GM12878 (cell line): ENCODE measurements around the gene CHST5. TPM values are rescaled to one million over a fixed set of nuclear protein-coding genes. Genes with fewer than 3 reads are reported as not detected.

Experiments
- ATAC-seq: fragments of 200-7000 bp; cut with Tn5 transposase; 3 replicates; pipeline ENCODE4 v1.9.1; 2020; ENCODE audit warnings: mild to moderate bottlenecking, moderate library complexity
- BruUV-seq: library from RNA; stranded (reverse); fragments of 400-500 nt; replicated peaks from 2 replicates; lab custom pipeline; 2021; lab: Mats Ljungman, UMichigan
- CTCF ChIA-PET: fragments of 300-600 bp; sonication (Branson Sonifier 250); formaldehyde crosslinking; extraction: SDS; loops from one replicate; lab custom pipeline; 2021; ENCODE audit warnings: inconsistent platforms; lab: Yijun Ruan, JAX
- POLR2A ChIA-PET: fragments of 350-600 bp; formaldehyde crosslinking; extraction: SDS; loops from one replicate; lab custom pipeline; 2021; ENCODE audit warnings: inconsistent platforms; lab: Charles Lee
- RAD21 ChIA-PET: fragments of 300-600 bp; sonication (Branson Sonifier 250); formaldehyde crosslinking; loops from one replicate; lab custom pipeline; 2023; ENCODE audit warnings: antibody characterized with exemption; ENCODE audit not compliant: unreplicated experiment; lab: Charles Lee
- SMC1A ChIA-PET: fragments of 300-600 bp; sonication (Branson Sonifier 250); formaldehyde crosslinking; loops from one replicate; lab custom pipeline; 2023; ENCODE audit not compliant: unreplicated experiment, uncharacterized antibody; lab: Charles Lee
- DNase-seq: peaks from one replicate; pipeline ENCODE4 v3.0.0-alpha.2; 2011; ENCODE audit warnings: low read depth, low spot score
- FAIRE-seq: peaks from 3 replicates; lab custom pipeline; 2011; peaks lifted over from hg19 to GRCh38; lab: Jason Lieb, UNC
- H2AFZ ChIP-seq: 2 replicates; pipeline ENCODE4 v1.6.0; 2011; ENCODE audit warnings: low read depth, low read length, control low read depth; ENCODE audit not compliant: control insufficient read depth
- H3K27ac ChIP-seq: 2 replicates; pipeline ENCODE4 v1.5.1; 2011; ENCODE audit warnings: control low read depth; ENCODE audit not compliant: control insufficient read depth, insufficient read depth
- H3K27me3 ChIP-seq, 2 experiments: replicated peaks in 1 of 2; 2 replicates each; pipeline versions ENCODE4 v1.6.0 to v1.6.1; 2011; ENCODE audit warnings: low read length in 1 of 2; ENCODE audit not compliant: control insufficient read depth in 2 of 2, insufficient read depth in 2 of 2
- H3K36me3 ChIP-seq, 2 experiments: 2 replicates each; pipeline ENCODE4 v1.5.1; 2011; ENCODE audit warnings: low read length in 1 of 2; ENCODE audit not compliant: control insufficient read depth in 2 of 2, insufficient read depth in 2 of 2
- H3K4me1 ChIP-seq: 2 replicates; pipeline ENCODE4 v1.6.1; 2011; ENCODE audit warnings: mild to moderate bottlenecking, low read length, moderate library complexity, mixed read lengths; ENCODE audit not compliant: control insufficient read depth, insufficient read depth
- H3K4me2 ChIP-seq: 2 replicates; pipeline ENCODE4 v1.6.0; 2011; ENCODE audit warnings: control low read depth; ENCODE audit not compliant: control insufficient read depth, insufficient read depth
- H3K4me3 ChIP-seq: fragments of 200-600 bp; sonication (generic); 2 replicates; pipeline ENCODE4 v1.5.1; 2016
- H3K79me2 ChIP-seq: 2 replicates; pipeline ENCODE4 v1.6.0; 2011; ENCODE audit warnings: low read length; ENCODE audit not compliant: control insufficient read depth, insufficient read depth
- H3K9ac ChIP-seq: 2 replicates; pipeline ENCODE4 v1.8.0; 2011; ENCODE audit warnings: low read length, control low read depth, mixed read lengths; ENCODE audit not compliant: control insufficient read depth, insufficient read depth
- H3K9me3 ChIP-seq: replicated peaks from 3 replicates; pipeline ENCODE4 v1.5.1; 2011; ENCODE audit warnings: mild to moderate bottlenecking, low read length; ENCODE audit not compliant: control insufficient read depth, insufficient read depth
- H4K20me1 ChIP-seq: 2 replicates; pipeline ENCODE4 v1.6.0; 2011; ENCODE audit not compliant: control insufficient read depth, insufficient read depth
- BCL11A ChIP-seq: IDR thresholded peaks from 2 replicates; pipeline ENCODE4 v1.6.1; 2011; ENCODE audit warnings: low read depth, low read length
- EGR1 ChIP-seq, 2 experiments: IDR thresholded peaks; 1 replicate in 1 of 2; 2 replicates in 1 of 2; pipeline ENCODE4 v1.6.1; 2011 to 2012; ENCODE audit warnings: low read depth in 2 of 2, low read length in 2 of 2, borderline replicate concordance in 1 of 2, mild to moderate bottlenecking in 1 of 2, moderate library complexity in 1 of 2
- HSF1 ChIP-seq: fragments of 150-350 bp; IDR thresholded peaks from 2 replicates; pipeline ENCODE4 v1.6.1; 2014; ENCODE audit warnings: mild to moderate bottlenecking, low read depth, low read length
- MEF2A ChIP-seq: IDR thresholded peaks from 2 replicates; pipeline ENCODE4 v1.6.1; 2011; ENCODE audit warnings: low read depth, mild to moderate bottlenecking, low read length, moderate library complexity; ENCODE audit not compliant: insufficient read depth
- RB1 ChIP-seq: fragments of 450-650 bp; formaldehyde crosslinking; IDR thresholded peaks from 2 replicates; pipeline ENCODE4 v1.6.1; 2017; ENCODE audit warnings: mild to moderate bottlenecking, borderline replicate concordance
- REST ChIP-seq: IDR thresholded peaks from 2 replicates; pipeline ENCODE4 v1.6.1; 2012; ENCODE audit warnings: mild to moderate bottlenecking, low read depth, low read length
- SUPT20H ChIP-seq: IDR thresholded peaks from 2 replicates; pipeline ENCODE4 v1.6.1; 2011; ENCODE audit warnings: low read depth, mild to moderate bottlenecking, low read length, moderate library complexity, borderline replicate concordance; ENCODE audit not compliant: control insufficient read depth
- WGBS: methylation state at CpG from one replicate; pipeline ENCODE4 v1.1.6; 2016; ENCODE audit warnings: low lambda C conversion rate; ENCODE audit not compliant: insufficient replicate concordance, insufficient coverage; ENCODE audit errors: missing lambda C conversion rate; 5-methylcytosine and 5-hydroxymethylcytosine counted together
- in situ Hi-C: fragments of 300-500 bp; cut with MboI; formaldehyde crosslinking; loops from 9 replicates; pipeline ENCODE4 v1.14.3; 2018; ENCODE audit warnings: mixed read lengths
- intact Hi-C: fragments of 100-400 bp; cut with micrococcal nuclease; formaldehyde crosslinking; loops from one replicate; pipeline ENCODE4 v1.14.2; 2022; ENCODE audit not compliant: unreplicated experiment
- polyA plus RNA-seq, 11 experiments: library from polyadenylated mRNA; depleted of rRNA in 4 of 11; unstranded in 6 of 11; stranded (reverse) in 5 of 11; fragments of >200 nt; fragmentation: Nextera tagmentation in 4 of 11; fragmentation: Illumina TruSeq in 1 of 11; extraction: Ambion mirVana in 4 of 11; extraction: Trizol in 1 of 11; gene quantifications; 1 replicate in 1 of 11; 2 replicates in 10 of 11; pipeline versions ENCODE4 v1.2.1 to v1.2.3, GENCODE V29; 2011 to 2016; ENCODE audit warnings: inconsistent platforms in 2 of 11, missing spikeins in 2 of 11, low read depth in 1 of 11
- total RNA-seq, 4 experiments: library from RNA; depleted of rRNA in 3 of 4; stranded (reverse); fragments of >200 nt in 3 of 4; fragmentation: Illumina TruSeq in 1 of 4; extraction: Trizol in 1 of 4; gene quantifications; 2 replicates each; pipeline versions ENCODE4 v1.2.1 to v1.2.3, GENCODE V29; 2013 to 2021
- TF ChIP-seq, protein P1 (sequence below): IDR thresholded peaks from 2 replicates; pipeline ENCODE4 v1.6.1; 2012; ENCODE audit warnings: low read depth, low read length, improper control_type of control experiment
- TF ChIP-seq, protein P2 (sequence below): fragments of 450-650 bp; IDR thresholded peaks from 2 replicates; pipeline ENCODE4 v1.6.1; 2016; ENCODE audit warnings: mild to moderate bottlenecking
- TF ChIP-seq, protein P3 (sequence below): fragments of 450-650 bp; IDR thresholded peaks from 2 replicates; pipeline ENCODE4 v1.6.1; 2018; ENCODE audit warnings: mild to moderate bottlenecking, low read depth, moderate library complexity; ENCODE audit not compliant: partially characterized antibody

The CHST5 gene
- total and polyA plus RNA-seq, 10 of the 15 experiments (the other 5 are each of a cell fraction or from before 2014, with no cell fraction given) = 0.04 to 0.43 (median 0.14) TPM; not detected in 6

- Histone ChIP-seq H3K9me3 (no peaks in the 10 kb centered on the region), H3K4me1 (peaks cover 4% of the 10 kb centered on the region; the same call in 1 of the 2 replicates), H4K20me1 (no peaks in the 10 kb centered on the region), H3K9ac (peak within 1 kb of the TSS; percentile 73), H3K36me3 (no peaks in the 10 kb centered on the region), H3K27me3 (no peaks in the 10 kb centered on the region), H3K4me3 (peak within 1 kb of the TSS; percentile 81), H3K27ac (peak within 1 kb of the TSS; percentile 65), H2AFZ (peak within 1 kb of the TSS; percentile 72), H3K79me2 (no peaks in the 10 kb centered on the region), H3K4me2 (peak within 1 kb of the TSS; percentile 93)
- peak; percentile 99 for FAIRE-seq
- POLR2A ChIA-PET = interaction anchor here (0.5 to 8.1 kb wide), 8 partner anchors 9 to 979 kb away, joined by 3 to 72 read pairs (median 3); partner anchors contain the start of genes ADAT1, GABARAPL2, KARS1 and TERF2IP
- RAD21 ChIA-PET = interaction anchor here (0.5 to 1.8 kb wide), 13 partner anchors 10 to 357 kb away, joined by 3 to 13 read pairs (median 4); partner anchors contain the start of genes ADAT1 and GABARAPL2
- DNase-seq = no peak
- CTCF ChIA-PET = interaction anchor here (0.7 to 4.7 kb wide), 9 partner anchors 9 to 389 kb away, joined by 3 to 31 read pairs (median 7); partner anchors contain the start of genes ADAT1 and GABARAPL2
- in situ Hi-C loops (no loop called here), intact Hi-C loops (loop anchor here (2.0 to 5.0 kb wide), 3 partner anchors 39 to 206 kb away; partner anchors contain the start of gene ADAT1)
- WGBS = under 1% methylated on average over 75 of the region's 75 CpGs
- ATAC-seq = peak; percentile 96
- SMC1A ChIA-PET = interaction anchor here (0.8 to 2.1 kb wide), 8 partner anchors 9 to 92 kb away, joined by 3 to 13 read pairs (median 4); partner anchors contain the start of genes KARS1 and TERF2IP
- BruUV-seq = no TSS peak
- TF ChIP-seq, protein P1, sequence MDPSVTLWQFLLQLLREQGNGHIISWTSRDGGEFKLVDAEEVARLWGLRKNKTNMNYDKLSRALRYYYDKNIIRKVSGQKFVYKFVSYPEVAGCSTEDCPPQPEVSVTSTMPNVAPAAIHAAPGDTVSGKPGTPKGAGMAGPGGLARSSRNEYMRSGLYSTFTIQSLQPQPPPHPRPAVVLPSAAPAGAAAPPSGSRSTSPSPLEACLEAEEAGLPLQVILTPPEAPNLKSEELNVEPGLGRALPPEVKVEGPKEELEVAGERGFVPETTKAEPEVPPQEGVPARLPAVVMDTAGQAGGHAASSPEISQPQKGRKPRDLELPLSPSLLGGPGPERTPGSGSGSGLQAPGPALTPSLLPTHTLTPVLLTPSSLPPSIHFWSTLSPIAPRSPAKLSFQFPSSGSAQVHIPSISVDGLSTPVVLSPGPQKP = no peak; the same call in 1 of the 2 replicates
- TF ChIP-seq HSF1 (no peak), RB1 (0 out of 2 replicates have a peak, but pooled peaks have one; percentile 12), REST (no peak), SUPT20H (no peak), EGR1 (IDR thresholded peaks at IDR 0.05; ENCODE audit: borderline replicate concordance in 1 of 2, low read depth in 2 of 2, low read length in 2 of 2) (peak in 1 of 2 experiments; percentile 88; a peak in 2 of 3 replicates), MEF2A (no peak), BCL11A (no peak)
- TF ChIP-seq, protein P2, sequence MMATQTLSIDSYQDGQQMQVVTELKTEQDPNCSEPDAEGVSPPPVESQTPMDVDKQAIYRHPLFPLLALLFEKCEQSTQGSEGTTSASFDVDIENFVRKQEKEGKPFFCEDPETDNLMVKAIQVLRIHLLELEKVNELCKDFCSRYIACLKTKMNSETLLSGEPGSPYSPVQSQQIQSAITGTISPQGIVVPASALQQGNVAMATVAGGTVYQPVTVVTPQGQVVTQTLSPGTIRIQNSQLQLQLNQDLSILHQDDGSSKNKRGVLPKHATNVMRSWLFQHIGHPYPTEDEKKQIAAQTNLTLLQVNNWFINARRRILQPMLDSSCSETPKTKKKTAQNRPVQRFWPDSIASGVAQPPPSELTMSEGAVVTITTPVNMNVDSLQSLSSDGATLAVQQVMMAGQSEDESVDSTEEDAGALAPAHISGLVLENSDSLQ = no peak
- TF ChIP-seq, protein P3, sequence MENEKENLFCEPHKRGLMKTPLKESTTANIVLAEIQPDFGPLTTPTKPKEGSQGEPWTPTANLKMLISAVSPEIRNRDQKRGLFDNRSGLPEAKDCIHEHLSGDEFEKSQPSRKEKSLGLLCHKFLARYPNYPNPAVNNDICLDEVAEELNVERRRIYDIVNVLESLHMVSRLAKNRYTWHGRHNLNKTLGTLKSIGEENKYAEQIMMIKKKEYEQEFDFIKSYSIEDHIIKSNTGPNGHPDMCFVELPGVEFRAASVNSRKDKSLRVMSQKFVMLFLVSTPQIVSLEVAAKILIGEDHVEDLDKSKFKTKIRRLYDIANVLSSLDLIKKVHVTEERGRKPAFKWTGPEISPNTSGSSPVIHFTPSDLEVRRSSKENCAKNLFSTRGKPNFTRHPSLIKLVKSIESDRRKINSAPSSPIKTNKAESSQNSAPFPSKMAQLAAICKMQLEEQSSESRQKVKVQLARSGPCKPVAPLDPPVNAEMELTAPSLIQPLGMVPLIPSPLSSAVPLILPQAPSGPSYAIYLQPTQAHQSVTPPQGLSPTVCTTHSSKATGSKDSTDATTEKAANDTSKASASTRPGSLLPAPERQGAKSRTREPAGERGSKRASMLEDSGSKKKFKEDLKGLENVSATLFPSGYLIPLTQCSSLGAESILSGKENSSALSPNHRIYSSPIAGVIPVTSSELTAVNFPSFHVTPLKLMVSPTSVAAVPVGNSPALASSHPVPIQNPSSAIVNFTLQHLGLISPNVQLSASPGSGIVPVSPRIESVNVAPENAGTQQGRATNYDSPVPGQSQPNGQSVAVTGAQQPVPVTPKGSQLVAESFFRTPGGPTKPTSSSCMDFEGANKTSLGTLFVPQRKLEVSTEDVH = no peak
Observed at GRCh38 chr16:75555707-75556430, 20.0 kb upstream of the CHST5 start, which contains the start of gene TMEM231. TSS of gene TMEM231 (minus strand) at chr16:75556252. CDS start at chr16:75556209, 43 bp downstream.
